HCT116 (cell line): ENCODE measurements around the gene AVPI1.

Experiments
- EZH2 ChIP-seq: fragments of 200-600 bp; sonication (generic); IDR thresholded peaks from 2 replicates; pipeline ENCODE4 v1.6.1; 2017; ENCODE audit warnings: antibody characterized with exemption, mixed run types
- EZH2phosphoT487 ChIP-seq: fragments of 200-600 bp; IDR thresholded peaks from 2 replicates; pipeline ENCODE4 v1.6.1; 2018; ENCODE audit warnings: antibody characterized with exemption, borderline replicate concordance
- FOSL1 ChIP-seq: IDR thresholded peaks from 2 replicates; pipeline ENCODE4 v1.6.1; 2012; ENCODE audit warnings: low read depth
- POLR2A ChIP-seq: IDR thresholded peaks from 2 replicates; pipeline ENCODE4 v1.7.0; 2011; ENCODE audit warnings: borderline replicate concordance; ENCODE audit not compliant: insufficient read depth, insufficient read length; ENCODE audit errors: extremely low read depth
- RAD21 ChIP-seq: IDR thresholded peaks from 2 replicates; pipeline ENCODE4 v1.6.1; 2012; ENCODE audit warnings: low read depth, mild to moderate bottlenecking
- SIN3A ChIP-seq: IDR thresholded peaks from 2 replicates; pipeline ENCODE4 v1.6.1; 2012; ENCODE audit warnings: low read depth
- SP1 ChIP-seq: IDR thresholded peaks from 2 replicates; pipeline ENCODE4 v1.6.1; 2012; ENCODE audit warnings: low read depth
- SRF ChIP-seq: IDR thresholded peaks from 2 replicates; pipeline ENCODE4 v1.6.1; 2012; ENCODE audit warnings: low read depth
- TCF7L2 ChIP-seq: IDR thresholded peaks from 2 replicates; pipeline ENCODE4 v1.7.0; 2011; ENCODE audit warnings: borderline replicate concordance, inconsistent platforms; ENCODE audit not compliant: insufficient read depth, insufficient read length; ENCODE audit errors: extremely low read depth
- YY1 ChIP-seq: IDR thresholded peaks from 2 replicates; pipeline ENCODE4 v1.6.1; 2011; ENCODE audit warnings: low read length, low read depth, moderate library complexity, mild to moderate bottlenecking; ENCODE audit not compliant: insufficient replicate concordance; ENCODE audit errors: extremely low read depth
- ZFX ChIP-seq: fragments of 450-650 bp; IDR thresholded peaks from 2 replicates; pipeline ENCODE4 v1.6.1; 2017
- TF ChIP-seq, protein P1 (sequence below), 3 experiments: fragments of 200-600 bp in 1 of 3; sonication (generic) in 1 of 3; IDR thresholded peaks in 2 of 3; conservative IDR thresholded peaks in 1 of 3; 2 replicates each; pipeline ENCODE4 v1.5.1; 2012 to 2017; ENCODE audit warnings: low read depth in 2 of 3, low read length in 2 of 3, antibody characterized with exemption in 1 of 3, borderline replicate concordance in 1 of 3, control low read depth in 1 of 3, mild to moderate bottlenecking in 1 of 3, mixed read lengths in 1 of 3, mixed run types in 1 of 3, moderate library complexity in 1 of 3; ENCODE audit not compliant: insufficient read depth in 1 of 3

GRCh38 chr10:97713826-97714400 is 26.9 kb upstream of the AVPI1 start:
- TF ChIP-seq RAD21 (no peak), SRF (no peak), POLR2A (peak; percentile 62), SP1 (peak; percentile 20; the same call in 1 of the 2 replicates), EZH2 (no peak), SIN3A (peak; percentile 78), TCF7L2 (peak; percentile 35), ZFX (peak; percentile 93), FOSL1 (no peak), YY1 (no peak), EZH2phosphoT487 (no peak)
- TF ChIP-seq, protein P1, sequence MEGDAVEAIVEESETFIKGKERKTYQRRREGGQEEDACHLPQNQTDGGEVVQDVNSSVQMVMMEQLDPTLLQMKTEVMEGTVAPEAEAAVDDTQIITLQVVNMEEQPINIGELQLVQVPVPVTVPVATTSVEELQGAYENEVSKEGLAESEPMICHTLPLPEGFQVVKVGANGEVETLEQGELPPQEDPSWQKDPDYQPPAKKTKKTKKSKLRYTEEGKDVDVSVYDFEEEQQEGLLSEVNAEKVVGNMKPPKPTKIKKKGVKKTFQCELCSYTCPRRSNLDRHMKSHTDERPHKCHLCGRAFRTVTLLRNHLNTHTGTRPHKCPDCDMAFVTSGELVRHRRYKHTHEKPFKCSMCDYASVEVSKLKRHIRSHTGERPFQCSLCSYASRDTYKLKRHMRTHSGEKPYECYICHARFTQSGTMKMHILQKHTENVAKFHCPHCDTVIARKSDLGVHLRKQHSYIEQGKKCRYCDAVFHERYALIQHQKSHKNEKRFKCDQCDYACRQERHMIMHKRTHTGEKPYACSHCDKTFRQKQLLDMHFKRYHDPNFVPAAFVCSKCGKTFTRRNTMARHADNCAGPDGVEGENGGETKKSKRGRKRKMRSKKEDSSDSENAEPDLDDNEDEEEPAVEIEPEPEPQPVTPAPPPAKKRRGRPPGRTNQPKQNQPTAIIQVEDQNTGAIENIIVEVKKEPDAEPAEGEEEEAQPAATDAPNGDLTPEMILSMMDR (IDR thresholded peaks at IDR 0.05 in 2 of 3, conservative IDR thresholded peaks at IDR 0.05 in 1 of 3; ENCODE audit: borderline replicate concordance in 1 of 3, insufficient read depth in 1 of 3, low read depth in 2 of 3, low read length in 2 of 3) = no peak
